Transverse colon (tissue), 4 donors: ENCODE results near the gene EDNRB.
A peak's percentile ranks its signal among the peaks of the same experiment; 100 is the strongest.

Experiments used
- CTCF ChIP-seq, 5 experiments: fragments of 200-600 bp in 3 of 5; fragments of 450-650 bp in 2 of 5; sonication (generic) in 3 of 5; IDR thresholded peaks; 1 replicate in 2 of 5; 2 replicates in 3 of 5; pipeline ENCODE4 v1.5.1; 2016 to 2017; ENCODE audit warnings: antibody characterized with exemption in 5 of 5, inconsistent platforms in 3 of 5, mild to moderate bottlenecking in 2 of 5, moderate library complexity in 1 of 5
- POLR2A ChIP-seq: fragments of 450-650 bp; IDR thresholded peaks from one replicate; pipeline ENCODE4 v1.6.1; 2016; ENCODE audit warnings: antibody characterized with exemption, mild to moderate bottlenecking, moderate library complexity
- POLR2AphosphoS5 ChIP-seq, 3 donors: sonication (generic); formaldehyde crosslinking; IDR thresholded peaks; one replicate each; pipeline ENCODE4 v1.6.1; 2016; ENCODE audit warnings: antibody characterized with exemption in 3 of 3

- TF ChIP-seq CTCF (IDR thresholded peaks at IDR 0.05), result no peak
- TF ChIP-seq POLR2A, result no peak
- peak in 1 of 3 donors; percentile 18 for TF ChIP-seq POLR2AphosphoS5 (IDR thresholded peaks at IDR 0.05)
Observed at GRCh38 chr13:77898097-77898496, 20.5 kb downstream of the EDNRB start.
